ENCODE measurements around the gene FEM1B. TPM values are rescaled to one million over a fixed set of nuclear protein-coding genes. Genes with fewer than 3 reads are reported as not detected.
A peak's percentile ranks its signal among the peaks of the same experiment; 100 is the strongest.

FEM1B gene
- polyA plus RNA-seq, 3 donors: 21.5 to 26.4 (median 26.0) TPM

DNA sequence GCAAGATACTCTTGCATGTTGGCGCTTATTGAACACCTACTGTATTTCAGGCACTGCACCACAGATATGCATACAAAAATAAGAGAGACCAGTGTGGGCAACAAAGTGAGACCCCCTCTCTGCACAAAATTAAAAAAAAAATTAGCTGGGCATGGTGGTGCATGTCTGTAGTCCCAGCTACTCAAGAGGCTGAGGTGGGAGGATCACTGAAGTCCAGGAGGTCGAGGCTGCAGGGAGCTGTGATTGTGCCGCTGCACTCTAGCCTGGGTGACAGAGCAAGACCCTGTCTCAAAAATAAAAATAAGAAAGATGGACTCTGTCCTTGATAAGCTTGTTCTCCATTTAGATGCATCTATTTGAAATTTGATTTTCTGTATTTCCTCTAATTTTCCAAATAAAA lies 20.8 kb downstream of the FEM1B start:
- Histone ChIP-seq H3K36me3 (replicated peaks in 1 of 2; ENCODE audit: control insufficient read depth in 1 of 2, insufficient read depth in 2 of 2, low read length in 2 of 2) (peaks cover 0 to 17% of the 10 kb centered on the region in 2 donors), H3K4me1 (ENCODE audit: control insufficient read depth in 1 of 2, insufficient read depth in 2 of 2, low read length in 2 of 2) (peaks cover 30 to 33% of the 10 kb centered on the region in 2 donors), H4K20me1 (ENCODE audit: insufficient read depth, low read length) (peaks cover 25% of the 10 kb centered on the region), H3K9me3 (replicated peaks in 1 of 2; ENCODE audit: control insufficient read depth in 1 of 2, insufficient read depth in 1 of 2, low read length in 2 of 2) (no peaks in the 10 kb centered on the region), H3K27me3 (ENCODE audit: control insufficient read depth in 2 of 2, insufficient read depth in 2 of 2, low read length in 2 of 2) (no peaks in the 10 kb centered on the region), H3K9ac (ENCODE audit: insufficient read depth, low read length, poor library complexity, severe bottlenecking) (peak overlapping the region; percentile 63), H3K4me3 (replicated peaks in 1 of 3; ENCODE audit: low read depth in 2 of 3, low read length in 3 of 3) (peak overlapping the region in 1 of 3 experiments; percentile 72), H3K27ac (ENCODE audit: low read depth in 1 of 2, low read length in 2 of 2) (peak overlapping the region; percentile 58 to 85), H2AFZ (ENCODE audit: insufficient read depth, low read depth, low read length, poor library complexity, severe bottlenecking) (peak overlapping the region; percentile 75), H3K4me2 (replicated peaks; ENCODE audit: extremely low read depth, low read length, poor library complexity, severe bottlenecking) (peak overlapping the region; percentile 79), H3K79me2 (ENCODE audit: insufficient read depth, low read length) (peaks cover 22% of the 10 kb centered on the region)
- Mint-ChIP-seq H3K4me3 (peak overlapping the region; percentile 70 to 81), H3K9me3 (no peaks in the 10 kb centered on the region), H3K27me3 (ENCODE audit: low read depth in 3 of 3) (peaks cover 0 to 2% (median 0%) of the 10 kb centered on the region in 3 donors), H3K36me3 (peaks cover 14 to 31% of the 10 kb centered on the region in 2 donors), H3K27ac (peak overlapping the region; percentile 65 to 85 (median 79)), H3K4me1 (peaks cover 41% of the 10 kb centered on the region)
- intact Hi-C loops (cut with micrococcal nuclease): no loop called here
- 93% methylated on average over 2 of the region's 3 CpGs for WGBS (ENCODE audit: insufficient coverage)
- no peak for TF ChIP-seq CTCF (IDR thresholded peaks at IDR 0.05)
- no peak for DNase-seq

DNA sequence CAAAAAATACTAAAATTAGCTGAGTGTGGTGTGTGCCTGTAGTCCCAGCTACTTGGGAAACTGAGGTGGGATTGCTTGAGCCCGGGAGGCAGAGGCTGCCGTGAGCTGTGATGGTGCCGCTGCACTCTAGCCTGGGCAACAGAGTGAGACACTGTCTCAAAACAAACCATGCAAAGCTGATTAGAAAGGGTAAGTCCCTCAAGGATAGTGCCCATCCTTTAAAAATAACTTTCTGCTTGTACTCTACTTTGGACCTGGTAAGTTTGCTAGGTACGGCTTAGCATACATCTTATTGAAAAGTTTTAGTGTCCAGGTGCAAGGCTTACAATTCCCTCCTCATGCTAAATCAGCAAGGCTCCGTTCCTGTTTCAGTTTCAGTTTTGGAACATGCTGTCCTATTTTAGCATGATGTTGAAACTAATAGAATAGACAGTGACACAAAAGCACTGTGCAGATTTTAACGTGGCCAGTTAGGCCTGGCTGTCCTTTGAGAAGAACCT lies 21.4 kb downstream of the FEM1B start:
- Mint-ChIP-seq H3K4me1 (peaks cover 42% of the 10 kb centered on the region), H3K9me3 (no peaks in the 10 kb centered on the region), H3K4me3 (peak overlapping the region; percentile 70 to 81), H3K27ac (peak overlapping the region; percentile 75 to 85 (median 84)), H3K27me3 (ENCODE audit: low read depth in 3 of 3) (peaks cover 0 to 2% (median 0%) of the 10 kb centered on the region in 3 donors), H3K36me3 (peaks cover 8 to 25% of the 10 kb centered on the region in 2 donors)
- Histone ChIP-seq H3K36me3 (replicated peaks in 1 of 2; ENCODE audit: control insufficient read depth in 1 of 2, insufficient read depth in 2 of 2, low read length in 2 of 2) (peaks cover 0 to 14% of the 10 kb centered on the region in 2 donors), H2AFZ (ENCODE audit: insufficient read depth, low read depth, low read length, poor library complexity, severe bottlenecking) (peak overlapping the region; percentile 75), H3K9me3 (replicated peaks in 1 of 2; ENCODE audit: control insufficient read depth in 1 of 2, insufficient read depth in 1 of 2, low read length in 2 of 2) (no peaks in the 10 kb centered on the region), H3K27me3 (ENCODE audit: control insufficient read depth in 2 of 2, insufficient read depth in 2 of 2, low read length in 2 of 2) (no peaks in the 10 kb centered on the region), H3K4me2 (replicated peaks; ENCODE audit: extremely low read depth, low read length, poor library complexity, severe bottlenecking) (peak overlapping the region; percentile 79), H3K4me1 (ENCODE audit: control insufficient read depth in 1 of 2, insufficient read depth in 2 of 2, low read length in 2 of 2) (peaks cover 30 to 33% of the 10 kb centered on the region in 2 donors), H3K4me3 (replicated peaks in 1 of 3; ENCODE audit: low read depth in 2 of 3, low read length in 3 of 3) (peak overlapping the region; percentile 28 to 72 (median 53)), H3K79me2 (ENCODE audit: insufficient read depth, low read length) (peaks cover 17% of the 10 kb centered on the region), H3K9ac (ENCODE audit: insufficient read depth, low read length, poor library complexity, severe bottlenecking) (peak overlapping the region; percentile 63), H3K27ac (ENCODE audit: low read depth in 1 of 2, low read length in 2 of 2) (peak overlapping the region; percentile 58 to 85), H4K20me1 (ENCODE audit: insufficient read depth, low read length) (peaks cover 19% of the 10 kb centered on the region)
- 7% methylated on average over 3 of the region's 6 CpGs for WGBS (ENCODE audit: insufficient coverage)
- intact Hi-C loops (cut with micrococcal nuclease): no loop called here
- no peak for TF ChIP-seq CTCF (IDR thresholded peaks at IDR 0.05)
- peak in 2 of 3 donors; percentile 47 to 62 for DNase-seq
